NOMO-1 (cell line): ENCODE results near the gene NCAPH2.
A peak's percentile ranks its signal among the peaks of the same experiment; 100 is the strongest.

ENCODE experiments used
- DNase-seq, 2 experiments: peaks; one replicate each; lab custom pipeline; 2025; ENCODE audit not compliant: unreplicated experiment in 2 of 2; lab: John Stamatoyannopoulos, UW

The NCAPH2 gene

DNA sequence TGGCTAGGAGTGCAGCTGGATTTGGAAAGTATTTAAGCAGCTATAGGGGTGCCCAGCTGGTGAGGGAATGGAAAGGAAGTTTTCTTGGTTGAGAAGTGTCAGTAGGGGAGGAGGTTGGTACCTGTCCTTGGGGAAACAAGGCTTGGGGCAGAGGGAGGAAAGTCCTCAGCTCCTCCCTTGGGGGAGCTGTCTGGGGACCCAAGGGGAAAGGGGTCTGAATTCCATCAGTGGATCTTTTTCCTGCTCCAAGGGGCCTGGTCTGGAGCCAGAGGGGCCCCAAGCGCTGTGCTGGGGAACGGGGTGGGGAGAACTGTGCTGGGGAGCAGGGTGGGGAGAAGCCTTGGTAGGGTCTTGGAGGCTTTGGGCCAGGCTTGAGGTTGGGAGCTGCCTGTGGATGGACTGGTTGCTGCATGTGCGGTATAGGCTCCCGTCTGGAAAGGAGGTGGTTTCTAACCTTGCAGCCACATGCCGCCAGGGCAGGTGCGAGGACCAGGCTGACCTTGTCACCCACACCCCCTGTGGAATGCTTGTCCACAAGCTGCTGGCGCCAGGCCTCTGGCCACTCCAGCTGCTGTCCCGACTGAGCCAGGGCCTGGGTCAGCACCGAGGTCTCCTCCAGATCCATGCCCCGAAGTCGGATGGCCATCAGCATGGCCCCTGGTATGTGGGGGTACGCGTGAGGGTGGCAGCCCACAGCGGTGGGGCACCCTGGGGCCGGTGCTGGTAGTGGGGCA, 20.8 kb downstream of the NCAPH2 start:
- DNase-seq, result no peak

DNA sequence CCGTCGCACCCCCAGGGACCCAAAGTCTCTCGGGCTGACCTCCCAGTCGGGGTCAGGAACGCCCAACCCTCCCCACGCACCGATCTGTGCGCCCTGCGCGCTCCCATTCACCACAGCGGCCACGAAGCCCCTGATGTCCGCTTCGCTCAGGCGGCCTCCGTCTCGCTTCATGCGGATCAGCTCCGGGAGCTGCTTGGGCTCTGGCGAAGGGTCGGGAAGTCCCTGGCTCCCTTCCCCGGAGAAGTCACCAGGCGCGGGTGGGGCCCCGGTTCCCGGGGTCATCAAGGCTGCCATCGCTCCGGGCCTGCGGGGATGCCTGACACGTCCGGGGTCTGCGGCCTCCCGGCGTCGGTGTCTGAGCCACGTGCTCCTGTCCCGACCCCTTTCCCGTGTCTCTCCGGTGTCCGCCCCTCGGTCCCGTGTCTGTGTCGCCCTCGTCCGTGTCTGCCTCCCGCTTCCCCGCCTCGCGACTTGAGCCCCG, 21.4 kb downstream of the NCAPH2 start:
- DNase-seq, result no peak

- peak; percentile 85 to 90 for DNase-seq
Measured at GRCh38 chr22:50529897-50530579, 22.0 kb downstream of the NCAPH2 start, which contains the start of gene TYMP. TYMP (minus strand) TSS chr22:50530012; CDS start chr22:50529709, 303 bp downstream.

GRCh38 chr22:50530580-50530876, 22.5 kb downstream of the NCAPH2 start:
- peak; percentile 50 for DNase-seq

- peak; percentile 85 to 92 for DNase-seq
Measured at GRCh38 chr22:50530877-50531545, 23.0 kb downstream of the NCAPH2 start.

GRCh38 chr22:50531546-50531961, 23.5 kb downstream of the NCAPH2 start:
- peak; percentile 67 to 75 for DNase-seq

DNA sequence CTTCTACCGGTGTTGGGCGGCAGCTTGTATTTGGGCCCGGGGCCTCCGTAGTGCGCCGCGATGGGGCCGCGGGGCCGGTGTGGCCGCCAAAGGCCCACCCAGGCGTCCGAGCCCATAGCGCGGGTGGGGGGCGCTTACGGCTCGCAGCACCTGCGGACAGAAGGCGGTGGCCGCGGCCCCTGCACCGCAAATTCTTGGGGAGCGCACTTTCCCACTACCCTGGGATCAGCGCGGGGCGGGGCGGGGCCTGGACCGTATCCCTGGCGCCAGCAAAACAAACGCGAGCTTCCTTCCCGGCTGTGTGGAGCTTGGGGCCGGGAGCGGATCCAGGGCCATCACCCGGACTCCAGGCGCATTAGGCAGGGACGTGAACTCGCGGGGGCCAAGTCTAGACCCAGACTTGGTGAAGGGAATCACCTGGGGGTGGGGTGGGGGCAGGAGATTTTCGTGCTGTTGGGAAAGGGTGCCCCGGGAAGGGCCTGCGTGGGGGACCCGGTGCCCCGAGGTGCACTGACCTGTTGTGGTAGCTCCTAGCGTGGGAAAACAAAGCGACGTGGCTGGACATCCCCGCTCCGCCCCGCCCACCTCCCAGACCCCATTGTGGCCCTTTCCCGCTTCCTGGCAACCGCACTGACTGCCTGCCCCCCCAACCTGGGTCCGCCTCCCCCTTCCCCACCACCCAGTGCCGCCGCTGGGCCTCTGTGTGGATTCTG, 24.1 kb downstream of the NCAPH2 start:
- DNase-seq, result no peak

- DNase-seq, result no peak
Measured at GRCh38 chr22:50532824-50533796, 25.1 kb downstream of the NCAPH2 start.

DNA sequence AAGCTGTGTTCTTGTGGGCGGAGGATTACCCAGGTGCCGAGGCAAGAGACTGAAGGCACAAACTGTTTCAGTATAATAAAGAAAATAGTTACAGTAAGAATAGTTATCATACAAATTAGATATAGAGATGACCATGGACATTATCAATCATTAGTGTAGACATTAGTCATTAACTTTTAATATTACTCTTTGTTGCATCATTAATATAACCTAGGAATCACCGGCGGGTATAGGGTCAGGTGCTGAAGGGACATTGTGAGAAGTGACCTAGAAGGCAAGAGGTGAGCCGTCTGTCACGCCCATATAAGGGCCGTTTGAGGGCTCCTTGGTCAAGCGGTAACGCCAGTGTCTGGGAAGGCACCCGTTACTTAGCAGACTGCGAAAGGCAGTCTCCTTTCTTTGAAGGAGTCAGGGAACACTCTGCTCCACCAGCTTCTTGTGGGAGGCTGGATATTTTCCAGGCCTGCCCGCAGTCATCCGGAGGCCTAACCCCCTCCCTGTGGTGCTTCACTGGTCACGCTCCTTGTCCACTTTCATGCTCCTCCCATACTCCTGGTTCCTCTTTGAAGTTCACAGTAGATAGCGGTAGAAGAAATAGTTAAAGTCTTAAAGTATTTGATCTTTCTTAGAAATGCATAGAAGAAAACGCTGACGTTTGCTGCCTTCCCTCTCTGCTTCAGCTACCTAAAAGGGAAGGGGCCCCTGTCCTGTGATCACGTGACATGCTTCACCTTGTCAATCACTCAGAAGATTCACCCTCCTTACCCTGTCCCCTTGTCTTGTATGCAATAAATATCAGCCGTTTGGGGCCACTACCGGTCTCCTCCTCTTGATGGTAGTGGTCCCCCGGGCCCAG, 26.1 kb downstream of the NCAPH2 start:
- peak; percentile 32 to 59 for DNase-seq

DNA sequence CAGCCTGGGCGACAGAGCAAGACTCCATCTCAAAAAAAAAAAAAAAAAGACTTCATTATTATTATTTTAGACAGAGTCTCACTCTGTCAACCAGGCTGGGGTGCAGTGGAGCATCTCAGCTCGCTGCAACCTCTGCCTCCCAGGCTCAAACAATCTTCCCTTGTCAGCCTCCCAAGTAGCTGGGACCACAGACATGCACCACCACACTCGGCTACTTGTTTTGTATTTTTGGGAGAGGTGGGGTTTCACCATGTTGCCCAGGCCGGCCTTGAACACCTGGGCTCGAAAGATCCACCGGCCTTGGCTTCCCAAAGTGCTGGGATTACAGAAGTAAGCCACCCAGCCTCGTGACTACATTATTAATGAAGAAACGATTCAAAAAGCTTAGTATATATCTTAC, 27.1 kb downstream of the NCAPH2 start:
- DNase-seq, result no peak

GRCh38 chr22:50536226-50536625, 28.2 kb downstream of the NCAPH2 start:
- DNase-seq, result no peak

DNA sequence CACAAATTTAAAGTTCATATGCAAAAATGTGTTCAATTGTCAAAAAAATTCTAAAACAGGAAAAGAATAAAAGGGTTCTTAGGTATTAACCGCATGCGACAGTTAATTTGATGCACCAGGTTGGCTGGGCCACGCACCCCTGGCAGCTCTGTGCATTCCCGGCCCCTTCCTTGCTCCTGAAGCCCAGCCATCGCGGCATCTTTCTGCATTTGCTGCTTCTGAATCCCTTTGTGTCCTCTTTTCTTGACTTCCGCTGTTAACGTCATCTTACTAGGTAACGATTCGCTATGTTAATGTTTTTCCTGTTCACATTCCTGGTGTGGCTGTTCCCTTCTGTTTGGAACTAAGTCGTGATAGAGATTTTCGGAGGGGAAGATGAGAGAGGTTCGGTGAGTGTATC, 29.7 kb downstream of the NCAPH2 start:
- peak in 1 of 2 experiments; percentile 40 for DNase-seq

DNA sequence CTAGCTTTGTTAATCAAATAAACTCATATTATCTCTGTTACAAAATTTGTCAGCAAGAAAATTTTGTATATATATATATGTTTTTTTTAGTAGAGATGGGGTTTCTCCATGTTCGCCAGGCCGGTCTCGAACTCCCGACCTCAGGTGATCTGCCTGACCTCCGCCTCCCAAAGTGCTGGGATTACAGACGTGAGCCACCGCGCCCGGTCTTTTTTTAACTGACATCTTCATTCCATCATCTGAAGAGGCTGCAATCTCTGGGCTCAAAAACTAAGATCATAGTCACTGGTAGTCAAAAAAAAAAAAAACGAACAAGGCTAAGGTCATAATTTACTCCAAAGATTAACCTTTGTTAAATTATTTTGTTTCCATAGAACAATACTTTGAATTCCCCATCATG, 32.4 kb downstream of the NCAPH2 start:
- DNase-seq, result no peak

- DNase-seq, result peak; percentile 68 to 78
Measured at GRCh38 chr22:50541667-50542026, 33.6 kb downstream of the NCAPH2 start.

- peak; percentile 75 to 94 for DNase-seq
Measured at GRCh38 chr22:50542416-50542927, 34.4 kb downstream of the NCAPH2 start.

GRCh38 chr22:50544078-50544745, 36.2 kb downstream of the NCAPH2 start:
- DNase-seq, result peak; percentile 79 to 81

DNA sequence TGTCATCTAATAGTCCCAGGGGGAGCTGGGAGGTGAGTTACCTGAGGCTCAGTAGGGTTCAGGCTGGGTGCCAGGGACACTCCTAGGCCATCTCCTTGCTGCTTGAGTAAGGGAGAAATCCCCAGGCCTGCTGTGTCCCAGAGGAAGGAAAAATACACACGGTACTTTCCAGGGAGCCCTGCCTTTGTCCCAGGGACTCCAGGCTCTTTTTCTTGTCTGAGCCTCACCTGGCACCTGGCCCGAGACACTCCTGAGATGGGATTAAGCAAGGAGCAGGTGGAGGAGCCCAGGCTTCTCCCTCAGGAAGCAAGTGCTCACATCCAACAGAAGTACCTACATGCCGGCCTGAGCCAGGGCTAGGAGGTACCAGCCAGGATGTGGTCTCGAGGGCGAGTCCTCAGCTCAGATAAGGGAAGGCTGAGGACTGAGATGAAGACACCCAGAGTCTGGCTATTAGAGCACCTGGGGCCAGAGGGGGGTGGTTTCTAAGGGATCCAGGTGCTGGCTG, 36.8 kb downstream of the NCAPH2 start:
- no peak for DNase-seq
